Measurements from ENCODE around the gene RAB3B.

Gene RAB3B

DNA sequence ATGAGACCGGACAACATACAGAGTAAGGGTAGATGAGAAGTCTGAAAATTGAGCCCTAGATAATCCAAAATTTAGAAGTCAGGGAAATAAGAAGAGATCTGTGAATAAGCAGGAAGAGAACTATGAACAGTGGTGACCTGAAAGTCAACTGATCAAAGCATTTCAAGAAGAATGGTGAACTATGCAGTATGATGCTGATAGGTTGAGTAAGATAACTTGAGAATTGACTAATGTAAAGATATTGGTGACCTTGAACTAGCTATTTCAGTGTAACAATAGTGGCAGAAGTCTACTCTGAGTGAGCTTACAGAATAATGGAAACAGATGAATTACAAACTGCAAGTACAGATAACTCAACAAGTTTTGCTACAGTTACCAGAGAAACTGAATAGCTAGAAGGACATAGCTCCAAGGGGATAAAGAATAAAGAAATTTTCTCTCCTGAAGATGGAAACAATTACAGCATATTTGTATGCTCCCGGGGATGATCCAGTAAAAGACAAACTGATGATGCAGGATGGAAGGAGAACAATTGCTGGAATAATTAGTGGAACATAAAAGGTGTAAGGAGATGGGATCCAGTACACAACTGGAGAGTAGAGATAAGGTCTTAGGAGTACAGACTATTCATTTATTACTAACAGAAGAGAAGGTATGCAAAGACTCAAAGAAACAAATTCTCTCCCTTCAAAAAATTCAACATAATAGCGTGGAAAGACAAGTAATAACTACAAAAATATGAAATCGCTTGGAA, 122.8 kb downstream of the RAB3B start:
- FAIRE-seq, result no peak

DNA sequence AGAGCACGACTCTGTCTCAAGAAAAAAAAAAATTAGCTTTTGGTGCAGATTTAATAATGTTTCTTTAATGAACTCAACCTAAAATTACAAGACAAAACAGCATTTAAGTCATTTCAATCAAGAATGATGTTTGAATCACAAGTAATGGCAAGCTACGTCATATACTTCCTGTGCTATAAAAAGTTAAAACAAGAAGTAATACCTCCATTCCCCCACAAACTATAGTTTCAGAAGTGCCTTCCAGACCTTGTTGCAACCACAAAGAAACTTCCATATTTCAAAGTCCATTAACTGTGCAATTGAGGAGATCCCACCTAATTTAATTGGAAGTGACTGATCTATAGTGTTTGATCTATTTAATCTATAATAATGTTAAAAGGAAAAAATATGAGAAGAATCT, 127.1 kb downstream of the RAB3B start:
- no peak for FAIRE-seq

- no peak for FAIRE-seq
Observed at GRCh38 chr1:51861669-51862068, 128.8 kb downstream of the RAB3B start.

DNA sequence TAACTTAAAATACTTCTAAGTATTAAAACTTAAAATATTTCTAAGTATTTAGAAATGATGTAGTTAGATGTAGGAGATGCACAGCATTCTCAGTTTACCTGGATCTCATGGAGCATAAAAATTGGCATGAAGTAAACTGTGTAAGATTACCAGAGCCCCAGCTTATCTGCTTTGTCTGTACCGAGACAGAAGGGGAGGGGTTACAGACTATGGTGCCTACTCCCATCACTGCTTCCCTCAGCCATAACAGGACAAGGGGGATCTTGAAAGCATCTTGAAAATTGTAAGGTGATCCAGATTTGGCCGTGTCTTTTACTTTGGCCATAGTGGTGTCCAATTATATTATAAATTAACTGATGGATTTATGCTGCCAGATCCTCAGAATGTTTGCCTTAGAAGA, 130.8 kb downstream of the RAB3B start:
- no peak for FAIRE-seq

DNA sequence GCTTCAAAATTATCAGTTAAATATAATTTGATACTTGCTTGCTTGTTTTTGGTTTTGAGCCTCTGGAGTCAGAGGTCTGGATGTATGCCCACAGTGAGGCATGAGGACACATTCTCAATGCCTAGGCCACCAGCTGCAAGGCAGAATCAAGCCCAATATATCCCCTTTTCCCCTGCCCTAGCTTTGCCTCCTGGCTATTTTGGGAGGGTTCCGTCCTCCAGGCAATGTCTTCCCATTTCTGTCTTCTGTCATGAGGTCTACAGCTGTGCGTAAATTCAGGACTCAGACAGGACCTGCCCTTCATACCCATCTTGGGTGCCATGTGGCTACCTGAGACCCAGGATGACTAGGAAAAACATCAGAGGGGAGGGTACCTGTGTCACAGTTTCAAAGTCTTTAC, 131.2 kb downstream of the RAB3B start:
- no peak for FAIRE-seq

DNA sequence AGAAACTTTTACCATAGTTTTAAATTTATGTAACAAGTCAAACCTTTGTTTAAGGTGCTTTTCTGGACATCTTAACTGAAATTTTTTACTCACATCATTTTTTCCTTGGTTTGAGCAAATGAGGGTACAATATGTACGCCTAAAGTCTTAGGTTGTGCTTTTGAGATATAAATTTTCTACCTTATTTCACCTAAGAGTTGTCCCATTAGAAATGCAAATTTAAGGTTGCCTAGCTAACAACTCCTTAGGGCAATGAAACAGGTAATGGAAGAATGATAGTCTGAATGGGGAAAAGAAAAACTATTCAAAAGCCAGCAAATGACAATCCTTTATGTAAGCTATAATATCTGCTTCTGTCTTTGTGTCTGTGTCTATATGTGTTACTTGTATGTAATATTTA, 131.6 kb downstream of the RAB3B start:
- no peak for FAIRE-seq

Measured in A204.1 (cell line).